KOPT-K1 (cell line): ENCODE data around the gene GORASP1.

Experiments used
- H3K27ac ChIP-seq: fragments of 200-600 bp; sonication (generic); 2 replicates; pipeline ENCODE4 v1.5.1; 2016; ENCODE audit warnings: antibody characterized with exemption, mild to moderate bottlenecking, low read depth, low read length; ENCODE audit not compliant: poor library complexity, severe bottlenecking
- H3K36me3 ChIP-seq: fragments of 200-600 bp; sonication (generic); 2 replicates; pipeline ENCODE4 v1.5.1; 2017; ENCODE audit warnings: antibody characterized with exemption, mild to moderate bottlenecking, low read length, moderate library complexity; ENCODE audit not compliant: insufficient read depth
- H3K9me3 ChIP-seq: fragments of 200-600 bp; sonication (generic); 2 replicates; pipeline ENCODE4 v1.5.1; 2017; ENCODE audit warnings: antibody characterized with exemption, low read length, mild to moderate bottlenecking; ENCODE audit not compliant: insufficient read depth, poor library complexity, severe bottlenecking

Gene GORASP1

DNA sequence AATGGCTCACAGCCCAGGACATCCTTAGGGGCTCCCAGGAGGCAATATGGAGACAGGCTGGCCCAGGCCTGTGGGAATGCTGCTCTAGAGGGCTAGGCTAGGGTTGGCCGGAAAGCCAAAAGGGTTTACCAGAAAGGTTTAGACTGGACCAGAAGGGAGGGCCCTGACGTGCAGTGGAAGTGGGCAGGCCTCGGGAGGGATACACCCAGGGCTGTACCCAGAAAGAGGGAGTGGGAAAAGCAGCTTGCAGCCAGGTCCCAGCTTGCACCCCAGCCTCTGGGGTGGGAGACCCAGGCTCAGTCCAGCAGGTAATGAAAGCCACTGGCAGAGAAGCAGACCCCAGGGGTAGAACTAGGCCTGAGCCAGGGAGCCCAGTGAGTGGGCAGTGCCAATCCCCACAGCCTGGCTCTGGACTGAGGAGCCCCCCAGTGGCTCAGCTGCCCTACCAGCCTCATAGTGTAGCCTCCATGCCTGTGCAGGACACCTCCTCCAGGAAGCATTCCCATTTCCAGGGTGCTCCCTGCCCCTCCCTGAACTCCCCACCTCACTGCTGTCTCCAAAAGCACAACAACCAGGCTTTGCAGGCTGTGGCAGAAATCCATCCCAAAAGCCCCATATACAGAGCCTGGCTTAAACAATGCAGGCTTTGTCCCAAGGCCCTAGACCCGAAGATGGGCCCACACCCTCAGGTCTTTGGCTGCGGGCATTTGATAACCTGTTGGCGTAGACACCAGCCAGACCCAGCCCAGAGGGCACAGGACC, 3.5 kb downstream of the GORASP1 start:
- no peaks in the 10 kb centered on the region for H3K9me3 ChIP-seq
- no peak overlapping the region for H3K27ac ChIP-seq
- peaks cover 12% of the 10 kb centered on the region; the same call in 1 of the 2 replicates for H3K36me3 ChIP-seq

DNA sequence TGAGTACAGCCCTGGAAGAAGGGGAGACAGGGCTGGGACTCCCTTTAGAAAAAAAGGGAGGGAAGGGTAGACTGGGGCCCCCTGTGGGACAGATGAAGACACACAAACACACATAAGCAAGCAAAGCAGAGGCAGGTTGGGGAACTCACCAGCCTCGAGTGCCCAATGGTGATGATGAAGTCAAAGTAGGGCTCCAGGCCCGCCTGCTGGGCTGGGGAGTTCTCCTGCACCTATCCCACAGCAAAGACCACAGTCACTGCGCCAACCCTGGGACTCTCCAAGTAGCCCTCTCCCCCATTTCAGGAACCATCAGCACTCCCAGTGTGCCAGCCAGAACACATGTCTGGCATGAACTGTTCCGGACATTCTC, 4.1 kb downstream of the GORASP1 start:
- Histone ChIP-seq H3K9me3 (no peaks in the 10 kb centered on the region), H3K27ac (no peak overlapping the region), H3K36me3 (peaks cover 19% of the 10 kb centered on the region)

GRCh38 chr3:39102504-39103323, 4.7 kb downstream of the GORASP1 start:
- Histone ChIP-seq H3K9me3 (no peaks in the 10 kb centered on the region), H3K27ac (no peak overlapping the region), H3K36me3 (peaks cover 25% of the 10 kb centered on the region)

DNA sequence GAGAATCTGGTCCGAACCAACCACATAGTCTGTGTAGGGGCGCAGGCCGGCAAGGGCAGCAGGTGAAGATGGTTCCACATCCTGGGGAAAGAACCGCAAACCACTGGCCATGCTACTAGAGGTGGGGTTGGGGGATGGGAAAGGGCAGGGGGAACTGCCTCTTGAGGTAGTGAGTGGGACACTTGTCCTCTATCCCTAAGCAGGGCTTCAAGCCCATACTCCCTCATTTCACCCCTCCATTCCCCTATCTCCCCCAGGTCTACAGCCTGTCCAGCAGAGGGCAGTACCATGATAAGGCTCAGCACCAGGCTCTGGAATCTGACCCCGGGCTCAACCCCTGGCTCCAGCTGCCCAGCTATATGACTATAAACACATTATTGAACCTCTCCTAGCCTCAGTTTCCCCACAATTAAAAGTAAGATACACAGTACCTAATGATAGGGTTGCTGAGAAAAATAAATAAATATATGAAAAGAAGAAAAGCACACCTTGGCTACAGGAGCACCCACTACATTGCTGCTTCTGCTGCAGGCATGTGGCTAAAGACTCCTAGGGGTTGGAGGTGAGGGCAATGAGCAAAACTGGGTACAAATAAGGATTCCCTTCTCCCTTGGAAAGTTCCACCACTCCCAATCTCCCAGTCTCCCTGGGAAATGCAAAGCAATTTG, 6.3 kb downstream of the GORASP1 start:
- Histone ChIP-seq H3K36me3 (peaks cover 39% of the 10 kb centered on the region), H3K9me3 (no peaks in the 10 kb centered on the region), H3K27ac (no peak overlapping the region)

- peaks cover 46% of the 10 kb centered on the region for H3K36me3 ChIP-seq
- no peaks in the 10 kb centered on the region for H3K9me3 ChIP-seq
These were observed 6.9 kb downstream of the GORASP1 start for GRCh38 chr3:39100500-39100886.

GRCh38 chr3:39099738-39100499, 7.5 kb downstream of the GORASP1 start:
- Histone ChIP-seq H3K36me3 (peaks cover 52% of the 10 kb centered on the region), H3K27ac (no peak overlapping the region), H3K9me3 (no peaks in the 10 kb centered on the region)

More at GRCh38 chr3:39100500-39100886, 6.9 kb downstream of the GORASP1 start:
- no peak overlapping the region for H3K27ac ChIP-seq

DNA sequence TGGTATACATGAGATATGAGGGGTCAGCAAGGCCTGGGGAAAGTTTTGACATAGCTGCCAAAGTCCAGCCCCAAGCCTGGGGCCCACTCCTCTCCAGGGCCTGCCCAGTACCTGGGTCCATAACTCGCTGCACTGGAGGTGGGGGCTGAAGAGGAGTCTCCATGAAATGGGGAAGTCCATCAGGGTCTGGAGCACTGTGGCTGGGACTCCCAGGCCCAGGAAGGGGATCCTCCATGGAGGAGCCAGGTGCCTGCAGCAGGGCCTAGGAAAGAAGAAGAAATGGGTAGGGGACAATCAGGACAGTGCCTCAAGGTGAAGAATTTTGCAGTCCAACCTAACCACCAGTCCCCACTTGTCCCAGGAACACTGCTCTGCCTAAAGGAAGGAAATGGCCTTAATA, 8.2 kb downstream of the GORASP1 start:
- Histone ChIP-seq H3K9me3 (no peaks in the 10 kb centered on the region), H3K36me3 (peaks cover 59% of the 10 kb centered on the region), H3K27ac (no peak overlapping the region)

GRCh38 chr3:39098473-39099000, 8.9 kb downstream of the GORASP1 start:
- Histone ChIP-seq H3K27ac (no peak overlapping the region), H3K9me3 (no peaks in the 10 kb centered on the region), H3K36me3 (peaks cover 66% of the 10 kb centered on the region)

- H3K9me3 ChIP-seq: no peaks in the 10 kb centered on the region
- peaks cover 72% of the 10 kb centered on the region for H3K36me3 ChIP-seq
- no peak overlapping the region for H3K27ac ChIP-seq
These were observed 9.5 kb downstream of the GORASP1 start for GRCh38 chr3:39097716-39098472.

DNA sequence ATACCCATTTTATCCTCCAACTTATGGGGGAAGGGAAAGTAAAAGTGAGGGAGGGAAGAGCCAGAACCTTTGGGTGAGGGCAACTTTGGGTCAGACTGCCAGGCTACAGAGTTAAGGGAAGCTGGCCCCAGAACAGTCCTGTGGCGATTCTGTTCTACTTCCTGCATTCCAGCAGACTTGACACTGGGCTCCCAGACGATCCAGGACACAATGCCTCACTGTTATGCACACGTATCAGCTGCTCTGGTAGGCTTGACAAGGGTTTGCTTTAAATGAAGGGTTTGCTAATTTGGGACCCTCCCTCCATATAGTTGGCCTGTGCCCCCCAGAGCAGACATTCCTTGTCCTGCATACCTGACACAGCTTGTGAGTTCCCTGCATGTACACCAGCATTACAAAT, 10.7 kb downstream of the GORASP1 start:
- Histone ChIP-seq H3K27ac (no peak overlapping the region), H3K9me3 (no peaks in the 10 kb centered on the region), H3K36me3 (peaks cover 83% of the 10 kb centered on the region)

GRCh38 chr3:39095778-39096177, 11.6 kb downstream of the GORASP1 start:
- Histone ChIP-seq H3K27ac (no peak overlapping the region), H3K36me3 (peaks cover 93% of the 10 kb centered on the region), H3K9me3 (no peaks in the 10 kb centered on the region)

GRCh38 chr3:39094851-39095677, 12.4 kb downstream of the GORASP1 start:
- H3K36me3 ChIP-seq: peaks cover 94% of the 10 kb centered on the region
- no peak overlapping the region for H3K27ac ChIP-seq
- H3K9me3 ChIP-seq: no peaks in the 10 kb centered on the region

DNA sequence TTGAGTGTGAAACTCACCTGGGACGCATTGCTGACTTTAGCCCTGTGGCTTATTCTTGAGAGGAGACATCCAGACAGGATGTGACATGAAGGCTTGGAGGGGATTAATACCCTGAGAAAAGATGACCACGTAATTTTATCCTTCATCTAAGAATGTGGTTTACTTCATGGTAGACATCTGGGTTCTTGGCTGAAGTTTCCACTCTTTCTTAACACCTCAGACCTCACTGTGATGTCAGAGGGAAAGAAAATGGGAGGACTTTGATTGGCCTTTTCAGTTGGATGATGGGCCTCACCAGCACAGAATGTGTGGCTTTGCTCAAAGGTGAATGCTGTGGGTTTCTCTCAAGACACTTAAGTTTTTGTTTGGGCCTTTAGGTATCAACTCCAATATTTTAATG, 16.5 kb downstream of the GORASP1 start:
- Histone ChIP-seq H3K36me3 (peaks cover 91% of the 10 kb centered on the region), H3K9me3 (no peaks in the 10 kb centered on the region), H3K27ac (no peak overlapping the region)
